ENCODE results near the gene LIAS.
"Not testable (repeated sequence)": the region's sequence is repeated elsewhere in the genome, so short reads cannot be mapped to it uniquely, and the experiment has no call there.

The LIAS gene

DNA sequence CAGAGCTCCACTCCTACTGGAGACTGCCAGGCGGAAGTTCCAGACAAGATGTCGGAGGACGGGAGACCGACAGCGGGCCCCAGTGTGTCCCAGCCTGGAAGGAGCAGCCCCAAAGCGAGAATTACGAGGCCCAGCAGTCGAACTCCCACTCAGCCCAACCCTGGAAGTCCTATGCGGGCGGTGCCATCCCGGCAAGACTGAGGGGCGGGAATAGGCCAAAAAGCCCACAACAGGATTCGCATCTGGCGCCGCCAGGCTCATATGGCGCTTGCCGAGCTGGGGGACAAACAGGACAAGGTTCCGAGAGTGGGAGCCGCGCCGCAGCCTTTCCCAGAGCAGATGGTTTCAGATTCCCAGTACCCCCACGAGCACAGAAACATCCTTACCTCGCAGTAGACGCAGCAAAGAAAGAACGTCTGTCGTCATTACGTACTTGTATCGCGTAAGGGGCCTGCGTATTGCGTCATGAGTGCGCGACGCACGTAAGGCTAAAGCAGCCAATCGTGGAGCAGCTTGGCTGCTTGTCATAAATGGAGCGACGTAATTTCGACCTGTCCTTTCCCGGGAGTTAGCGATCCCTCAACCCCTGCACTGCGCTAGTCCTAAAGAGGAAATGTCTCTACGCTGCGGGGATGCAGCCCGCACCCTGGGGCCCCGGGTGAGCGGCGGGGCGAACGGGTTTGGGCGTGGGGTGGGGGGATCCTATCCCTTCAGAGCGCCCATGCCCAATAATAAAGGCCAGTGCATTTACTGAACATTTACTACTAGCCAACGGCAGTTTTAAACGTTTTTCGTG lies at the start of gene LIAS, which contains the start of gene RPL9:
LIAS (plus strand) TSS at position 552 of the 796 bp plus-strand sequence; CDS start at position 614, 62 bp downstream.
RPL9 (minus strand) TSS at position 418 of the 796 bp plus-strand sequence. CDS start 483 bp downstream, outside the sequence.
- H3K4me3 ChIP-seq (ENCODE audit: low read depth, low read length): peak within 1 kb of the TSS; percentile 78
- peak; percentile 99 for DNase-seq (ENCODE audit: low read depth, low spot score)
- in situ Hi-C loops (cut with HindIII; ENCODE audit: low sequenced_read_pairs): no loop called here
- TF ChIP-seq, protein P1, sequence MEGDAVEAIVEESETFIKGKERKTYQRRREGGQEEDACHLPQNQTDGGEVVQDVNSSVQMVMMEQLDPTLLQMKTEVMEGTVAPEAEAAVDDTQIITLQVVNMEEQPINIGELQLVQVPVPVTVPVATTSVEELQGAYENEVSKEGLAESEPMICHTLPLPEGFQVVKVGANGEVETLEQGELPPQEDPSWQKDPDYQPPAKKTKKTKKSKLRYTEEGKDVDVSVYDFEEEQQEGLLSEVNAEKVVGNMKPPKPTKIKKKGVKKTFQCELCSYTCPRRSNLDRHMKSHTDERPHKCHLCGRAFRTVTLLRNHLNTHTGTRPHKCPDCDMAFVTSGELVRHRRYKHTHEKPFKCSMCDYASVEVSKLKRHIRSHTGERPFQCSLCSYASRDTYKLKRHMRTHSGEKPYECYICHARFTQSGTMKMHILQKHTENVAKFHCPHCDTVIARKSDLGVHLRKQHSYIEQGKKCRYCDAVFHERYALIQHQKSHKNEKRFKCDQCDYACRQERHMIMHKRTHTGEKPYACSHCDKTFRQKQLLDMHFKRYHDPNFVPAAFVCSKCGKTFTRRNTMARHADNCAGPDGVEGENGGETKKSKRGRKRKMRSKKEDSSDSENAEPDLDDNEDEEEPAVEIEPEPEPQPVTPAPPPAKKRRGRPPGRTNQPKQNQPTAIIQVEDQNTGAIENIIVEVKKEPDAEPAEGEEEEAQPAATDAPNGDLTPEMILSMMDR (IDR thresholded peaks at IDR 0.05; ENCODE audit: low read depth, low read length): no peak

GRCh38 chr4:39410415-39410814 lies 48.4 kb upstream of the LIAS start:
- TF ChIP-seq, protein P1 (IDR thresholded peaks at IDR 0.05; ENCODE audit: low read depth, low read length): peak; percentile 19
- no peak for DNase-seq (ENCODE audit: low read depth, low spot score)
- in situ Hi-C loops (cut with HindIII; ENCODE audit: low sequenced_read_pairs): no loop called here
- no peak overlapping the region for H3K4me3 ChIP-seq (ENCODE audit: low read depth, low read length)

DNA sequence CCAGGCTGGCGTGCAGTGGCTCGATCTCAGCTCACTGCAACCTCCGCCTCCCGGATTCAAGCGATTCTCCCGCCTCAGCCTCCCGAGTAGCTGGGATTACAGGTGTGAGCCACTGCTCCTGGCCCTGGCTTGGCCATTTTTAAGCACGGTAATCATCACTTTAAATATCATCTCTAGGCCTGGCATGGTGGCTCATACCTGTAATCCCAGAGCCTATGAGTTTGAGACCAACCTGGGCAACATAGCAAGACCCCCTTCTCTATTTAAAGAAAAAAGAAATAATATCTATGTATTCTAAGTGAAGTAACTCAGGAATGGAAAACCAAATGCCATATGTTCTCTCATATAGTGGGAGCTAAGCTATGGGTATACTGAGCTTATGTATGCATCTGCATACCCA lies 47.3 kb upstream of the LIAS start:
- H3K4me3 ChIP-seq (ENCODE audit: low read depth, low read length); DNase-seq (ENCODE audit: low read depth, low spot score); in situ Hi-C loops (cut with HindIII; ENCODE audit: low sequenced_read_pairs): not testable (repeated sequence)

- in situ Hi-C loops (cut with HindIII; ENCODE audit: low sequenced_read_pairs): no loop called here
- H3K4me3 ChIP-seq (ENCODE audit: low read depth, low read length): no peak overlapping the region
- DNase-seq (ENCODE audit: low read depth, low spot score): no peak
- TF ChIP-seq, protein P1 (IDR thresholded peaks at IDR 0.05; ENCODE audit: low read depth, low read length): no peak
Observed at GRCh38 chr4:39415678-39416283, 43.1 kb upstream of the LIAS start.

- DNase-seq (ENCODE audit: low read depth, low spot score): no peak
- TF ChIP-seq, protein P1 (IDR thresholded peaks at IDR 0.05; ENCODE audit: low read depth, low read length): no peak
- H3K4me3 ChIP-seq (ENCODE audit: low read depth, low read length): no peak overlapping the region
- in situ Hi-C loops (cut with HindIII; ENCODE audit: low sequenced_read_pairs): no loop called here
Observed at GRCh38 chr4:39422247-39422646, 36.6 kb upstream of the LIAS start.

DNA sequence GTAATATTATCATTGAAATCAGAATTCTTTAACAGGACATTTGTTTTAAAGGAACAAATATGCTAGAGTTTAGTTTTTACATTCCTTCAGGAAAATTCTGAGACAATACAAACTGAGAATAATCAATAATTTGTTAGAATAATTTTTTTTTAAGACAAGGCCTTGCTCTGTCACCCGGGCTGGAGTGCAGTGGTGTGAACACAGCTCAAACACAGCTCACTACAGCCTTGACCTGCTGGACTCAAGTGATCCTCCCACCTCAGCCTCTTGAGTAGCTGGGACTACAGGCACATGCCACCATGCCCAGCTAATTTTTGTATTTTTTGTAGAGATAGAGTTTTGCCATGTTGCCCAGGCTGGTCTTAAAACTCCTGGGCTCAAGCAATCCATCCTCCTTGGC lies 33.6 kb upstream of the LIAS start:
- DNase-seq (ENCODE audit: low read depth, low spot score); H3K4me3 ChIP-seq (ENCODE audit: low read depth, low read length); in situ Hi-C loops (cut with HindIII; ENCODE audit: low sequenced_read_pairs): not testable (repeated sequence)

- TF ChIP-seq, protein P1 (IDR thresholded peaks at IDR 0.05; ENCODE audit: low read depth, low read length): no peak
- in situ Hi-C loops (cut with HindIII; ENCODE audit: low sequenced_read_pairs): no loop called here
- no peak overlapping the region for H3K4me3 ChIP-seq (ENCODE audit: low read depth, low read length)
- no peak for DNase-seq (ENCODE audit: low read depth, low spot score)
Observed at GRCh38 chr4:39426728-39427127, 32.1 kb upstream of the LIAS start.

All from astrocyte of the spinal cord (primary cell).